ENCODE data around the gene RAB27A.

- TF ChIP-seq CTCF (IDR thresholded peaks at IDR 0.05; ENCODE audit: low read length), result no peak
- no peak for TF ChIP-seq EZH2 (optimal IDR thresholded peaks at IDR 0.05; ENCODE audit: low read depth, low read length)
These were observed 69.0 kb downstream of the RAB27A start for GRCh38 chr15:55220606-55221005.
